ENCODE data around the gene GPR107.

- no peak for TF ChIP-seq SUZ12 (IDR thresholded peaks at IDR 0.05; ENCODE audit: extremely low read depth, insufficient read depth, insufficient read length)
- no peak for TF ChIP-seq YY1 (IDR thresholded peaks at IDR 0.05; ENCODE audit: insufficient read depth, insufficient read length)
Measured at GRCh38 chr9:130029223-130029973, 24.3 kb upstream of the GPR107 start.

Measured in NT2/D1 (cell line).